Neuron (in vitro differentiated cells): ENCODE data around the gene INSYN2B.

ENCODE experiments used
- H2AFZ ChIP-seq: one replicate; pipeline ENCODE4 v1.6.1; 2013; ENCODE audit warnings: low read depth, mild to moderate bottlenecking, inconsistent platforms, low read length, moderate library complexity
- H3K27me3 ChIP-seq: one replicate; pipeline ENCODE4 v1.6.1; 2013; ENCODE audit warnings: low read length; ENCODE audit not compliant: insufficient read depth
- H3K36me3 ChIP-seq: one replicate; pipeline ENCODE4 v1.6.1; 2013; ENCODE audit warnings: low read length; ENCODE audit not compliant: insufficient read depth
- H3K4me1 ChIP-seq: one replicate; pipeline ENCODE4 v1.6.1; 2013; ENCODE audit warnings: low read length; ENCODE audit not compliant: insufficient read depth
- H3K4me3 ChIP-seq: 2 replicates; pipeline ENCODE4 v1.5.1; 2013; ENCODE audit warnings: mild to moderate bottlenecking, low read length, moderate library complexity
- H3K9me3 ChIP-seq: one replicate; pipeline ENCODE4 v1.6.1; 2013; ENCODE audit warnings: low read length

INSYN2B gene

DNA sequence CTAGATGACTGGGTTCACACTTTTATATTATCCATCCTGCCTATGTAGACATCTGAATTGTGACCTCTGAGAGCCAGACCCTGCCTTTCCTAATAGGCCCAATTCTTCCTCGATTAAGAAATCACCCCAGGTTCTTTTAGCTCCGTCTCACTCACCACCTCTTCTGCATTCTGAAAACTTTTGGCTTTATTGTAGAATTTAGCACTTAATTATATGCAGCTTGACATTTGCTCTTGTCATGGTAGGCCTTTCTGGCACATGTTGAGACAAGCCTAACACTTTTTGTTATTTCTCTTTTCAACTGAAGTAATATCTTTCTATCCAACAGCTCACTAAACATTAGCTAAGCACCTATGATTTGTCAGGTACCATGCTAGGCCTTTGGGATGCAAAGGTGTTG lies 163.3 kb downstream of the INSYN2B start:
- Histone ChIP-seq H3K36me3 (no peaks in the 10 kb centered on the region), H3K9me3 (no peaks in the 10 kb centered on the region), H3K27me3 (no peaks in the 10 kb centered on the region), H3K4me3 (no peak overlapping the region), H2AFZ (no peak overlapping the region), H3K4me1 (no peaks in the 10 kb centered on the region)

DNA sequence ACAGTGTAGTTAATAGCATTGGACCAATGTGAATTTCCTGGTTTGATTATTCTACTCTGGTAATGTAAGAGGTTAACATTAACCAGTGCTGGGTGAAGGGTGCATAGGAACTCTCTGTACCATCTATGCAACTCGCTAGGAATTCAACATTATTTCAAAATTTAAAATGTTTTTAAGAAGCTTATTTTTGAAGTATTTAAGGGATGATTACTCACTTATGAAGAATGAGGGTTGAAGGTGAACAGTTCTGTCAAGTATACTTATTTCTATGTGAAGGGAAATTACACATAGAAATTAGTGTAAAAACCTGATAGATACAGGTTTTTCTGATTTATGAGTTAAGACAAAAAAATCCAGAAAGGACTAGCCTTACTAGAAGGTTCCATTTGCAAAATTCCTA lies 165.8 kb downstream of the INSYN2B start:
- Histone ChIP-seq H3K4me3 (no peak overlapping the region), H3K9me3 (no peaks in the 10 kb centered on the region), H3K27me3 (no peaks in the 10 kb centered on the region), H2AFZ (no peak overlapping the region), H3K4me1 (no peaks in the 10 kb centered on the region), H3K36me3 (no peaks in the 10 kb centered on the region)
